Neural progenitor cell (in vitro differentiated cells): ENCODE data around the gene BCAS3. TPM values are rescaled to one million over a fixed set of nuclear protein-coding genes. Genes with fewer than 3 reads are reported as not detected.
"Not testable (repeated sequence)": the region's sequence is repeated elsewhere in the genome, so short reads cannot be mapped to it uniquely, and the experiment has no call there.

Experiments used
- DNase-seq: peaks from one replicate; pipeline ENCODE4 v3.0.0-alpha.2; 2016; ENCODE audit warnings: low spot score
- H2AFZ ChIP-seq: fragments of 200-600 bp; sonication (generic); replicated peaks from 2 replicates; pipeline ENCODE4 v1.6.1; 2016; ENCODE audit warnings: antibody characterized with exemption
- H3F3A ChIP-seq: fragments of 200-600 bp; sonication (generic); 2 replicates; pipeline ENCODE4 v1.6.1; 2016; ENCODE audit warnings: antibody characterized with exemption, low read depth
- H3K27ac ChIP-seq: fragments of 200-600 bp; sonication (generic); 2 replicates; pipeline ENCODE4 v1.5.1; 2016; ENCODE audit warnings: mild to moderate bottlenecking
- H3K27me3 ChIP-seq: fragments of 200-600 bp; sonication (generic); 2 replicates; pipeline ENCODE4 v1.6.1; 2016; ENCODE audit warnings: mild to moderate bottlenecking, moderate library complexity
- H3K36me3 ChIP-seq: fragments of 200-600 bp; sonication (generic); 2 replicates; pipeline ENCODE4 v1.5.1; 2016
- H3K4me1 ChIP-seq: fragments of 200-600 bp; sonication (generic); 2 replicates; pipeline ENCODE4 v1.6.1; 2016; ENCODE audit warnings: mixed run types
- H3K4me2 ChIP-seq: fragments of 200-600 bp; sonication (generic); 2 replicates; pipeline ENCODE4 v1.6.1; 2016
- H3K4me3 ChIP-seq: fragments of 200-600 bp; sonication (generic); 2 replicates; pipeline ENCODE4 v1.5.1; 2016
- H3K79me2 ChIP-seq: fragments of 200-600 bp; sonication (generic); 2 replicates; pipeline ENCODE4 v1.6.1; 2016; ENCODE audit warnings: low read depth
- H3K9ac ChIP-seq: fragments of 200-600 bp; sonication (generic); 2 replicates; pipeline ENCODE4 v1.6.1; 2016
- H3K9me3 ChIP-seq: fragments of 200-600 bp; sonication (generic); 2 replicates; pipeline ENCODE4 v1.5.1; 2016; ENCODE audit warnings: low read depth
- H4K20me1 ChIP-seq: fragments of 200-600 bp; sonication (generic); 2 replicates; pipeline ENCODE4 v1.6.1; 2016; ENCODE audit warnings: low read depth
- H3K27ac Mint-ChIP-seq: 3 replicates; pipeline ENCODE4 v1.8.0; 2021; ENCODE audit warnings: mixed read lengths
- H3K27me3 Mint-ChIP-seq: 2 replicates; pipeline ENCODE4 v1.8.0; 2022; ENCODE audit warnings: low read depth, mild to moderate bottlenecking, inconsistent platforms, moderate library complexity, mixed read lengths; ENCODE audit not compliant: insufficient read depth
- H3K36me3 Mint-ChIP-seq: 3 replicates; pipeline ENCODE4 v1.8.0; 2021; ENCODE audit warnings: mixed read lengths
- H3K4me1 Mint-ChIP-seq: 3 replicates; pipeline ENCODE4 v1.8.0; 2021; ENCODE audit warnings: mixed read lengths
- H3K4me3 Mint-ChIP-seq: 3 replicates; pipeline ENCODE4 v1.8.0; 2021; ENCODE audit warnings: mild to moderate bottlenecking, moderate library complexity, mixed read lengths
- H3K9me3 Mint-ChIP-seq: 3 replicates; pipeline ENCODE4 v1.8.0; 2020; ENCODE audit warnings: mixed read lengths
- EZH2 ChIP-seq: fragments of 200-600 bp; sonication (generic); IDR thresholded peaks from 2 replicates; pipeline ENCODE4 v1.6.1; 2017; ENCODE audit warnings: antibody characterized with exemption, mild to moderate bottlenecking, moderate library complexity
- EZH2phosphoT487 ChIP-seq: fragments of 200-600 bp; sonication (generic); IDR thresholded peaks from 2 replicates; pipeline ENCODE4 v1.6.1; 2017; ENCODE audit warnings: antibody characterized with exemption
- total RNA-seq: library from RNA; depleted of rRNA; stranded (reverse); fragments of >200 nt; gene quantifications from 2 replicates; pipeline ENCODE4 v1.2.3, GENCODE V29; 2015; ENCODE audit warnings: low replicate concordance
- TF ChIP-seq, protein P1 (sequence below): fragments of 200-600 bp; sonication (generic); IDR thresholded peaks from 2 replicates; pipeline ENCODE4 v1.5.1; 2017; ENCODE audit warnings: antibody characterized with exemption, mild to moderate bottlenecking

BCAS3 gene
- total RNA-seq, 1 donor from 2014 or later, result 60.9 TPM

- Mint-ChIP-seq H3K9me3 (no peaks in the 10 kb centered on the region), H3K4me3 (no peak overlapping the region), H3K27ac (no peak overlapping the region), H3K27me3 (peaks cover 6% of the 10 kb centered on the region), H3K4me1 (no peaks in the 10 kb centered on the region), H3K36me3 (peaks cover 4% of the 10 kb centered on the region)
- peaks cover 4% of the 10 kb centered on the region for H3K4me1 ChIP-seq
- no peaks in the 10 kb centered on the region for H3F3A ChIP-seq
- no peak overlapping the region for H3K9ac ChIP-seq
- no peaks in the 10 kb centered on the region for H4K20me1 ChIP-seq
- DNase-seq, result no peak
- no peak overlapping the region for H3K4me2 ChIP-seq
- no peak overlapping the region for H3K4me3 ChIP-seq
- H3K36me3 ChIP-seq, result no peaks in the 10 kb centered on the region
- H3K27me3 ChIP-seq, result no peaks in the 10 kb centered on the region
- no peak for TF ChIP-seq EZH2
- H2AFZ ChIP-seq, result no peak overlapping the region
- H3K79me2 ChIP-seq, result no peaks in the 10 kb centered on the region
- no peak overlapping the region for H3K27ac ChIP-seq
- no peaks in the 10 kb centered on the region for H3K9me3 ChIP-seq
These were observed 363.0 kb downstream of the BCAS3 start for GRCh38 chr17:61040666-61041065.

- H3K27ac ChIP-seq, H3K9me3 ChIP-seq, H2AFZ ChIP-seq, H3K27me3 ChIP-seq, H3K4me3 ChIP-seq, H3K27ac Mint-ChIP-seq, H4K20me1 ChIP-seq, H3K79me2 ChIP-seq, H3K27me3 Mint-ChIP-seq, DNase-seq, H3K9ac ChIP-seq, H3K36me3 ChIP-seq, H3K4me2 ChIP-seq, H3F3A ChIP-seq, H3K9me3 Mint-ChIP-seq, H3K4me3 Mint-ChIP-seq, H3K4me1 Mint-ChIP-seq, H3K36me3 Mint-ChIP-seq, H3K4me1 ChIP-seq: not testable (repeated sequence)
These were observed 364.7 kb downstream of the BCAS3 start for GRCh38 chr17:61042348-61042747.

- no peak for DNase-seq
- Histone ChIP-seq H3K79me2 (no peaks in the 10 kb centered on the region), H3F3A (no peaks in the 10 kb centered on the region), H3K36me3 (no peaks in the 10 kb centered on the region), H2AFZ (no peak overlapping the region), H3K9me3 (no peaks in the 10 kb centered on the region), H3K4me1 (no peaks in the 10 kb centered on the region), H3K27me3 (no peaks in the 10 kb centered on the region), H3K4me2 (no peak overlapping the region), H4K20me1 (no peaks in the 10 kb centered on the region), H3K4me3 (no peak overlapping the region), H3K27ac (peak overlapping the region; percentile 31), H3K9ac (no peak overlapping the region)
- H3K27me3 Mint-ChIP-seq, result peaks cover 6% of the 10 kb centered on the region
- H3K9me3 Mint-ChIP-seq, result no peaks in the 10 kb centered on the region
- no peaks in the 10 kb centered on the region for H3K4me1 Mint-ChIP-seq
- no peak overlapping the region for H3K4me3 Mint-ChIP-seq
- H3K27ac Mint-ChIP-seq, result no peak overlapping the region
- no peaks in the 10 kb centered on the region for H3K36me3 Mint-ChIP-seq
- TF ChIP-seq, protein P1, sequence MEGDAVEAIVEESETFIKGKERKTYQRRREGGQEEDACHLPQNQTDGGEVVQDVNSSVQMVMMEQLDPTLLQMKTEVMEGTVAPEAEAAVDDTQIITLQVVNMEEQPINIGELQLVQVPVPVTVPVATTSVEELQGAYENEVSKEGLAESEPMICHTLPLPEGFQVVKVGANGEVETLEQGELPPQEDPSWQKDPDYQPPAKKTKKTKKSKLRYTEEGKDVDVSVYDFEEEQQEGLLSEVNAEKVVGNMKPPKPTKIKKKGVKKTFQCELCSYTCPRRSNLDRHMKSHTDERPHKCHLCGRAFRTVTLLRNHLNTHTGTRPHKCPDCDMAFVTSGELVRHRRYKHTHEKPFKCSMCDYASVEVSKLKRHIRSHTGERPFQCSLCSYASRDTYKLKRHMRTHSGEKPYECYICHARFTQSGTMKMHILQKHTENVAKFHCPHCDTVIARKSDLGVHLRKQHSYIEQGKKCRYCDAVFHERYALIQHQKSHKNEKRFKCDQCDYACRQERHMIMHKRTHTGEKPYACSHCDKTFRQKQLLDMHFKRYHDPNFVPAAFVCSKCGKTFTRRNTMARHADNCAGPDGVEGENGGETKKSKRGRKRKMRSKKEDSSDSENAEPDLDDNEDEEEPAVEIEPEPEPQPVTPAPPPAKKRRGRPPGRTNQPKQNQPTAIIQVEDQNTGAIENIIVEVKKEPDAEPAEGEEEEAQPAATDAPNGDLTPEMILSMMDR, result no peak
- TF ChIP-seq EZH2phosphoT487 (no peak), EZH2 (no peak)
These were observed 369.9 kb downstream of the BCAS3 start for GRCh38 chr17:61047515-61047914.

DNA sequence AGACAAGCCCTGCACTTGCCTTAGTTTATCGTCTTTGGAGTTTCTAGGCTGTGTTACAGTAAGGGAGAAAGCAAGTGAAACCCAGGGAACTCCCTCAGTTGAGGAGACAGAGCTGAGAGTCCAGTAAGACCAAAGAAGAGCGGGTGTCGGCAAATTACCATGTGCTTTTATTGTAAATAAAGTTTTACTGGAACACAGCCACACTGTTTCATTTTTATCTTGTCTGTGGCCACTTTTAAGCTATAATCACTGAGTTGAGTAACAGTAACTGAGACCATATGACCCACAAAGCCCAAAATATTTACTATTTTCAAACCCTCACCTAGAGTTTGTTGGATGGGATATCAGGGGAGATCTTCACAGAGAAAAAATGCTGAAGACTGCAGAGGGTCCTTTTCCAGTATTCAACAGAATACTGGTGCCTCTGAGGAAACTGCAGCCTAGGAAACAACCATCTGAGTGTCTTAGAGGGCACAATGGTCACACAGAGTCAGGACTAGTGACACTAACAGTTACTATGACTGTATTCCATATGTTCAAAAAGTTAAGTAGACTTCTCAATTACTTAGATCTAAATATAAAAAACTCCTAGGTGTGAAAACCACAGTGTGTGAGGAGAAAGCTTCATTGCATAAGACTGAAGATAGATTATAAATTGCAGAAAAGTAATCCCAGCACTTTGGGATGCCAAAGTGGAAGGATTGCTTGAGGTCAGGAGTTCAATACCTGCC is 370.9 kb downstream of the BCAS3 start:
- H3K79me2 ChIP-seq, result no peaks in the 10 kb centered on the region
- no peak overlapping the region for H3K27ac ChIP-seq
- DNase-seq, result no peak
- Mint-ChIP-seq H3K9me3 (no peaks in the 10 kb centered on the region), H3K27ac (no peak overlapping the region), H3K36me3 (no peaks in the 10 kb centered on the region), H3K27me3 (peaks cover 6% of the 10 kb centered on the region), H3K4me3 (no peak overlapping the region), H3K4me1 (no peaks in the 10 kb centered on the region)
- no peaks in the 10 kb centered on the region for H3K36me3 ChIP-seq
- H3K9me3 ChIP-seq, result no peaks in the 10 kb centered on the region
- TF ChIP-seq EZH2, result no peak
- no peak for TF ChIP-seq EZH2phosphoT487
- TF ChIP-seq, protein P1, result no peak
- no peaks in the 10 kb centered on the region for H3K4me1 ChIP-seq
- no peaks in the 10 kb centered on the region for H3F3A ChIP-seq
- no peak overlapping the region for H3K4me3 ChIP-seq
- H3K4me2 ChIP-seq, result no peak overlapping the region
- H3K9ac ChIP-seq, result no peak overlapping the region
- no peaks in the 10 kb centered on the region for H3K27me3 ChIP-seq
- no peaks in the 10 kb centered on the region for H4K20me1 ChIP-seq
- H2AFZ ChIP-seq, result no peak overlapping the region
